Right lung (tissue), 5 donors: Measurements from ENCODE around the gene LGR4. TPM values are rescaled to one million over a fixed set of nuclear protein-coding genes. Genes with fewer than 3 reads are reported as not detected.
A peak's percentile ranks its signal among the peaks of the same experiment; 100 is the strongest.

ENCODE experiments used
- DNase-seq, 2 donors: peaks; one replicate each; pipeline ENCODE4 v3.0.0-alpha.2; 2013
- polyA plus RNA-seq, 5 donors: library from polyadenylated mRNA; unstranded; fragments of 120-200 nt; gene quantifications; one replicate each; pipeline versions ENCODE4 v1.2.1 to v1.2.3, GENCODE V29; 2013; ENCODE audit warnings: inconsistent platforms in 1 of 5, low replicate concordance in 1 of 5; ENCODE audit not compliant: insufficient read length in 5 of 5, insufficient read depth in 1 of 5

The LGR4 gene
- polyA plus RNA-seq, 5 donors, result 12.3 to 26.3 (median 21.4) TPM

DNA sequence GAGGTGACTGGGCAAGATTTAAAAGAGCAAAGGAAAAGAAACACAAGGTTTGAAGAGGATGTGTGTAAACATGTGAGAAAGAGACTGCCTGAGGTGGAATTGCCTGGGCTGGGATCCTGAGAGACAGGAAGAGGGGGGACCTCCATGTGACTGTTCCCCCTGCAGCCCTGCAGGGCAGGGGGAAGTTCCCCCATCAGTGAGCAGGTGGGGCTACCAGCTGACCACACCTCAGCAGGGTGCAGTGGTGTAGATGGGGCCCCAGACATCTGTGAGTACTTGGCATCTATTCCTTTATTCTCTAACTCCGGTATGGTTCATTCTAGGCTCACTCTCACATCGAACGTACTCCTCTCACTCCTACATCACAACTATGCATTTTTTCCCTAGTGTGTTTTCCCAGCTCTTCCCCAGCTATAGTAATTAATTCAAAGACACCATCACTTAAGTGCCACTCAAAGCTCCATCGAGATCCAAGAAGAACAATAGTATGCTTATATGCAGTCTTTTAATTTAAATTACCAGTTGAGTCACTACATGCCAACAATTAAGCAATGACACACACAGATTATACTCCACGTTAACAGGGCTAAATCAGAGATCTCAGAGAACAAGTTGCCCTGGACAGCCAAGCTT is 42.7 kb downstream of the LGR4 start:
- DNase-seq, result no peak

DNA sequence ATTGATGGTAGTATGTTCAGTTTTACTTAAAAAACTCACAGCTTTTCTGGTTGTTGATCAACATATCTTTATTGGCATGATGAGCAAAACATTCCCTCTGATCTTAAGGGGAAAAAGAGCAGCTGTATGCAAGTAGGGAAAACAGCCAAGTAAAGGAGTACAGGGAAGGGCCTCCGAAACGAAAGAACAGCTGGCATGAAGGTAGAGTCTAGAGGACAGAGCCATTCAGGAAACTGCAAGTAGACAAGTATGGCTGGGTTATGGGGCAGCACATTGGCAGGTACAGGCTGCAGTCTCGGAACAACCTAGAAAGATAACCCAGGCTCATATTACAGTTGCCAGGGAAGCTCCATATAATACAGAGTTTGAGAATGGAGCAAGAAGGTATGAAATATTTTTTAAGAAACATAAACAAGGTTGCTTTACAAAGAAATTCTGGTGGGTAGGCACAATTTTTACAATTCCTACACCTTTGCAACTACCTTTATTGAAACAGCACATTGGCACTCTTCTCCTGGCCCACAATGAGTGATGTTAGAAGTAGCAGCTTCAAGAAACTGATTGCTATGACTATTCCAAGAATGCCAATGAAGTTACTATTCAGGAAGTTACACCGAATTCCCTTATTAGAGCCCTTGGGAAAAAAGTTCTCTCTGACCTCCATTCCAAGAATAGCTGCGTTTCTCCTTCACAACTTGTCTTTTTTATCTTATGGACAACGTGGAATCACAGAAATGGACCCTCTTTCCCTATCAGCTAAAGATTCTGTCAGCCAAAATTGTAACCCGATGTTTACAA is 45.2 kb downstream of the LGR4 start:
- DNase-seq, result no peak

DNA sequence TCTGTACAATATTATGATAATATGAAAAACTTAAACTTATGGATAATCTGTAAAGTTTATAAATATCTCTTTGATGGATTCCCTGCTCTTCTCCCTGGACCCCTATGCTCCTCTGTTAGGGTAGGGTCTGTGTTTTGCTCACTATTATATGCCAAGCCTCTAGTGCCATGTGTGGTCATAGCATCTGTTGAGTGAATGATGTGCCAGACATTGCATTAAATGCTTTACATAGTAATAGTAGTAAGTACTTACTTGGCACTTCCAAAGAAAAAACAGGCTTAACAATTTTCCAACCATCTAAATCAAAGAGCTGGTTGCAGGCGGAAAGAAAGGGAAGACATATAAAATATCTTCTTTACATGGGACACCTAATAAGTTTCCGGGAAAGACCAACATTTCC is 46.8 kb downstream of the LGR4 start:
- DNase-seq, result no peak

DNA sequence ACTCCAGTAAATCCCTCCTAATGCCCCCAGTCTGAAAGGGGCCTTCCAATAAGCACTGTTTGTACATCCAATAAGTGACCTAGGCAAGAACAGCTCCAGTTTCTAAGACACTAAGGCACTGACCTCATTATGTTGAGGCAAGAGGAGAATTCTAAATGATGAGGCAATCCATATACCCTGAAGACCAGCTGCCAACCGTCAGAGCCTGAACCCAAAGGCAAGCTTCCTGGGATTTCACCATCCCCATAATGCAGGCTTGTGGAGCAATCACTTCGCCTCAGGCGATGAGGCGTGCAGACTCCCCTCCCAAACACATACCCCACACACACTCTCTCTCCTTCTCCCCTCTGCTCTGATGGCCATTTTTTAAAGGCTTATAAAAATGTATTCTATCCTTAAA is 49.5 kb downstream of the LGR4 start:
- peak; percentile 78 to 83 for DNase-seq

DNA sequence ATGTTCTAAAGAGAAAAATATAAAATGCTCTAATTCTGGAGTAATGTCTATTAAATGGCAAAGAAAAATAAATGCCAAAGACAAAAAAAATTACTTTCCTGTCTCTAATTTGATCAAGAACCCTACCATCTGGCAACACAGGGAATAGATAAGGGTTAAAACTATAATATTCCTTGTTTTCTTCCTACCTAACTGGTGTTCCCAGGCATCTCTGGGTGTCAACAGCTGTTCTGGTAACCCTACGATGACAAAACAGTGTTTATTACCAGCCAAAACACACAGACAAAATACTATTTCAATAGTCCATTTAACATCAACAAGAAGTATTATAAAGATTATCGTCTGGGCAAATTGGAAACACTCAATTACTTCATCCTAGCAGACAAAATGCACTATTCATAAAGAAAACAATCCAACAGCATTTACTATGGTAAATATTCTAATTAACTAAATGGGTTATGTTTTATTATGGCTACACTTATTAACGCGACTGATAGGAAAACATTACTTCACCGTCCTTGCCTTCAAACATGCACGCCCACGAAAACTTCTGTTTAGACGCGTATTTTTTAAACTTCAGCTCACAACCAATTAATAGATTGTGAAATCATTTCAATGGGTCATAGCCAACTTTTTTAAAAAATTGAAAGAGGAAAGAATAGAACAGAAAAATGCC is 50.6 kb downstream of the LGR4 start:
- no peak for DNase-seq

DNA sequence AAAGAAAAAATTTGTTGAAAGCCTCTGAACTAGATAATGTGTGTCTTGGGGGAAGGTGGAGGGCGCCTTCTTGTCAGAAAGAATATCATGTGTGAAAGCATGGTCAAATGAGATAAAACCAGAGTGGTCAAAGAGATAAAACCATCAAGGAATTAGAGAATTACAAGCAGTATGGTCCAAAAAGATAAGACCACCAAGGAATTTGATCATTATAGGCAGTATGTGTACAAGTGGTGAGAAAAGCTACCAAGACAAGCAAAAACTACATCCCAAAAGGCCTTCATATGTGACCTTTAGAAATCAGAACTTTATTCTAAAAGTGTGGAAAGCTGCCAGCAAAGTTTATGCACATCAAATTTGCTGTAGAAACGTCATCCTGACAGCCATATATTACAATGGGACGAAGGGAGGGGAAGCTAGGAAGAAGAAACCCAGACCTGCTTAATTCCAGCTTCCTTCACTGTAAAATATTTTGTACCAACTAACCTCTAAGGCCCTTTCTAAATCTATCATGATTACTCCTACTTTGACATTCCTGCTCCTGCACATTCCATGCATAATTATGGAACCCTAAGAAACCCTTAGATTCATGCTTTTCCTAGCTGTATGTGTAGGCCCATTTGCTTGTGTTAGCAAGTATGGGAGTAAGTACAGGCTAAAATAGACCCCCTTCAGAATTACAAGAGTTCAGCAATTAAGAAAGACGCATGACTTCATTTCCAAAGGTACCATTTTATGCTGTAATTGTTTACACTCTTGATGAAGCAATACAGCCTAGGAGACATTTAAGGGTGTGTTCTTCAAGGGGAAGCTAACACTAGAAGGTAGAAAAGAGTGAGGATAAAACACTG is 51.6 kb downstream of the LGR4 start:
- DNase-seq, result no peak

DNA sequence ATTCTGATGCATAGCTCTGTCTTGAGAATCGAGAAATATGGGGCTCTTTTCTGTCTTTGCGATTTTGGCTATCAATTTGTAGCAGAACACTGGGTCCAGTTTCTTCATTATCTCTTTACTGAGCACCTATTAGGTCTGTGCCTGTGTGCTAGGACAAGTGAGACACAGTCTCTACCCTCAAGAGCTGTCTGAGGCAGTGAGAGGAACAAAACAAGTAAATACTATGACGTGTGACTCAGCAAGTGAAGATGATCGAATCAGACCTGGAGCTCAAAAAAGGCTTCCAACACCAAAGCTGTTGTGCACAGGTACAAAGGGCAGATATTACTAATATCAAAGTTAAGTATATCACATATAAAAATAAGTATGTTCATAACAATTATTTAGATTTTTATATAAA is 52.4 kb downstream of the LGR4 start:
- no peak for DNase-seq

DNA sequence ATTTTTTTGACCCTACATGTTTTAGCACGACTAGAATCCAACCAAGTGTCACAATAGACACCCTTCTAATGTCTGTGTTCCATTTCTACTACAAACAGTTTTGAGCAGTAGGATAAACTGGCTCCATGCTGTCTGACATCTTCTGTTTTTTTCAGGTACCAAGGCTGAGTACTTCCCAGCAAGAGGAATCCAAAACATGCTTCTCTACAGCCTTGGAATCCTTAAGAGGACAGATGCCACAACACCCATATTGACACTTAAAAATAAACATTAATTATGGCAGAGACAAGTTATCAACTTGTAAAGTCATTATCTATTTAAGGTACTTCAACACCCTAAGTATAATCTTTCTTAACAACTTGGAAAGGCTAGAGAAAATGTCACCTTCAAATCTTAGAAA is 54.2 kb downstream of the LGR4 start:
- no peak for DNase-seq

DNA sequence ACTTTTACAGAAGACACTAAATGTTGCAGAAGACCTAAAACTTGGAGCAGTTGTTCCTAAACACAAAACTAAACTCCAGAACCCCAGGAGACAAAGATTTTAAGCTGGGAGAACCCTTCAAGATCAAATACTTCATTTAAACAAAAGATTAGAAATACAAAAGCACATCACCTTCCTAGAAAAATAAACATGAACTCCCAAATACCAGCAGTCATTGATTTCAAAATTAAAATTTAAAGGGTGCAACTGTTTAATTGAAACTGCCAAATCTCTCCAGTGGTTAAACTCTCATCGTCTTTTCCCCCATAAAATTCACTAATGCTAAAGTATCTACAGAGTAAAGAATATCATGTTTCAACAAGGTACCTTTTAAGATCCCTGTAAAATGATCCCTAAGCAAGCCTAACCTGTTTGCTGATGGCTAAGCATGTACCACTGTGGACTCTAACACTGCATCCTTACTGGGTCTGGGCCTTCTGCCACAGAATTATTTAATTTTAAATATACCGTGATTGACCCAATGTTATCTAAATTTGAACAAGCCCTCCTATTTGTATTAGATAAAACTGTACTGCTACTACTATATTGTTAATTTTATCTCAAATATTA is 55.9 kb downstream of the LGR4 start:
- DNase-seq, result no peak

DNA sequence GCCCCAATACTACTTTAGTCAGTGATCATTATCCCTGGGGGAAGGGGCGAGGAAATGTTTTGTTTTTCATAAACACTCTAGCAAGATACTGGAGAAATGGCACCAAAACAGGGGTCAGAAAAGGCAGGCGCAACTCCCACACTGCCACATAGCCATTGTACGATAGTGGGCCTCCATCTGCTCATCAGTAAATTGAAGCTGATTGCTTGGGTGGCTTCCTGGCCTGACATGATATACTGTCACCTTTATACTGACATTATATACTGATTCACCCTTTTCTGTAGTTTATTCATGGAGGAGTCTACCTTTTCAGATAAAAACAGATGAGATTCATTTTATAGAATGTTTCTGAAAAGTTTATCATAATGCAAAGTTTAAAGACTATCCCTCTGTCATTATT is 57.9 kb downstream of the LGR4 start:
- no peak for DNase-seq

DNA sequence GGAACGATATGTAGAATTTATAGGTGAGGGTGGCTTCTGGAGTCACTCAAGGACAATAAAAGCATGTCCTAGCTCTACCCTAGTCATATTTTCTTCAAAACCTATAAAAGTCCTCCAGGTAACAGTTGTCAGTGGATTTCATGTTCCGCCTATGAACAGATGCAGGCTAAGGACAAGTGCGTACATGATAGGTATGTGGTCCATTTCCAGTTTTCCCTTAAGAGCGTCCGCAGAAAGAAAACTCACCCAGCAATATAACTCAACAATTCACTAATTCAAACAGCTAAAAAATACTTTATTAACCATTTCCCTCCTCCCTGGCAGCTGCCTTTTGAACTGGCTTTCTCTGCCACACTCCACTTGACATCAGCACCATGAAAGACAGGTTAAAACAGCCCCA is 59.4 kb downstream of the LGR4 start:
- DNase-seq, result no peak

DNA sequence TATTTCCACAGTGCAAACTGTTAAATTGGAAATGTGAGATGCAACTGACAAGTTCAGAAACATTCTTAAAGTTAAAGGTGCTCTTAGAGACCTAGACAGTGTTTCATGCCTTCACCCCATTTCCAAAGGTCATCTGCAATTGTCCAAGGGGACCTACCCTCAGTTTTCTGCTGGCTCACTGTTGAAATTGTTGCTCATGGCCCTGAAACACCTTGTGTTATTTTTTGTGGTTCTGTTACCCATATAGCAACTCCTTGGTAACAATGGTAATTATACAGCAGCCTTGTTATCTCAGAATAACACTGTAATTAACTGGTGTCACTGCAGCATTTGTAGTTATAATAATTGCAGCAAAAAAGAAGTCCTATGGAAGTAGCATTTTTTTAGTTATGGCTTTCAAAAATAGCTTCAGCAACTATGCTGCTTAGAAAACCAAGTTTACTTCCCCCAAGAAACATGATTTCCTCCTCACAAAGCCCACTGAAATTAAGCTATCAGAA is 60.3 kb downstream of the LGR4 start:
- no peak for DNase-seq

DNA sequence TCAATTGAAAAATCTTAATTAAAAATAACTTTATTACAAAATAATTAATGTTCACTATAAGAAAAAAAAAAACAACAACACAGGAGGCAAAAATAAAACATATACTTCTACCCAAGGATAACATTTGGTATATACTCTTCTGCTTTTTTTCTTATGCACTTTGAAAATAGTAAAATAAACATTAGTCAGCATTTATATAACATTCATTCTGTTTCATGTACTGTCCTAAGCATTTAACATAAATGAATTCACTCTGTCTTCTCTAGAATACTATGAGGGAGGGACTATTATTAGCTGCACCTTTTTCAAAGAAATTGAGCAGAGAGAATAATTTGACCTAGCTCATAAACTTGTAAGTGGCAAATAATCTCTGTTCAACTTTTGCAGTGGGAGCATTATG is 61.3 kb downstream of the LGR4 start:
- DNase-seq, result no peak

DNA sequence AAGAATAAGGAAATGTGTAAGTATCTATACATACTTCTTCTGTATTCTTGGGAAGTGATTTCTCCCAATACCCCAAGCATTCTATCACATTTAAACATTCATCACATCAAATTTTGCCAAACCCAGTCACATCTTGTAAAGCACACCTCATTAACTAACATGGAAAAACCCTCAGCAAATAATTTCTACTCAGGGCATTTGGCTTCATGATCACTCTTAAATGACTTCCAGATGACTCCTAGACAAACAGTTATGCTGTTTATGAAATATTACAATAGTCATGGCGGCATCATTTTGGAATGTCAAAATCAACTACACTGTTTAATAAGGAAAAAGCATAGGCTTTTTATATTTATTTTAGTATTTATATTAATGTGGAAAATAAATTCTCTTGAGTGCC is 62.3 kb downstream of the LGR4 start:
- DNase-seq, result peak; percentile 40 to 57

DNA sequence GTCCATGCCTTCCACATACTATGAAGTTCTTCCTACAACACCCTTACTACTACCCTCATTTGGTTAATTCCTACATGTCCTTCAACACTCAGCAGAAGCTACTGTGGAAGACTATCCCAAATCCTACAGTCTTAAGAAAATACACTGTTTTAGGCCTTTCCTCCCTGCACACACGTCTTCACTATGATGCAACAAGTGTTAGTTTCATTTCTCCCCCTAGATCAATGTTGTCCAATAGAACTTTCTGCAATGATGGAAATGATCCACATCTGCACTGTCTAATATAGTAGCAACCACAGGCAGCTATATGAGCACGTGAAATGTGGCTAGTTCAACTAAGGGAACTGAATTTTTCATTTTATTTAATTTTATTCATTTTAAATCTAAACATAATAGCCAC is 62.8 kb downstream of the LGR4 start:
- no peak for DNase-seq

DNA sequence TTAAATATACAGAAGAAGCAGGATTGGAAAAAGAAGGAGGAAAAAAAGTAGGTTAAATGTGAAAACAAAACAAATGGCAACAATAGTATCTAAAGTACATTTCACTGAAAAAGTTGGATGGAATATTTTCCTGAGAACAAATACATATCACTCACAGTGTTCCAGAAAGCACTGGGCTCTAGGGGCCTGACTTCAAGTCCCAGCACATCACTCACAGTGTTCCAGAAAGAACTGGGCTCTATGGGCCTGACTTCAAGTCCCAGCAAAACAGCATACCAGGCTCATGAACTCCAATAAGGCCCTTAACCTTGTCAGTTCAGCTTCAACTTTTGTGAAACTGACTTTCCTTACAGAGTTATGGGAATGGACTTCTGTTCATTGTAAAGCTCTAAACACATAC is 63.5 kb downstream of the LGR4 start:
- no peak for DNase-seq

DNA sequence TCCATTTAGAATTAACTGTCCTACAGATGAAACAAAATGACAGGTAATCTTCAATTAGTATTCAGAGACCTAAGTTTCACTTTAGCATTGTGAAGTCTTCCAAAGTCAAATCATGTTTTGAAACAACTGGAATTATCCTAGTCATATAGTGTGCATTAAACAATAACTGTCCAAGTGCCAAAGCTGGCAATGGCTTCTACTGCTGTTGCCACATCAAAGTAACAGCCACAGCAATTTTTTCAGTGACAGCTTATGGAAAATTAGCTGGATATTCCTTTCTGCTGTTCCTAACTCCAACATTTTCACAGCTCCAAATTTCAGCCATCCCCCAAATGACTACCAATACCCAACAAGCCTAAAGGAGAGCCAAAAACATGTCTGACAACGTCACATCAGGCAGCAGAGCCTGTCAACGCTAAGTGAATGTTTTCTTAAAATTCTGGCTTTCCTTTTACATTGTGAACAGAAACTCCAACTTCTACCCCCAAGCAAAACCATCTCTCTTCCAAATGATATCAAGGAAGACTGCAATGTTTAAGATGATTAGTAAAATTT is 64.3 kb downstream of the LGR4 start:
- peak in 1 of 2 donors; percentile 39 for DNase-seq

DNA sequence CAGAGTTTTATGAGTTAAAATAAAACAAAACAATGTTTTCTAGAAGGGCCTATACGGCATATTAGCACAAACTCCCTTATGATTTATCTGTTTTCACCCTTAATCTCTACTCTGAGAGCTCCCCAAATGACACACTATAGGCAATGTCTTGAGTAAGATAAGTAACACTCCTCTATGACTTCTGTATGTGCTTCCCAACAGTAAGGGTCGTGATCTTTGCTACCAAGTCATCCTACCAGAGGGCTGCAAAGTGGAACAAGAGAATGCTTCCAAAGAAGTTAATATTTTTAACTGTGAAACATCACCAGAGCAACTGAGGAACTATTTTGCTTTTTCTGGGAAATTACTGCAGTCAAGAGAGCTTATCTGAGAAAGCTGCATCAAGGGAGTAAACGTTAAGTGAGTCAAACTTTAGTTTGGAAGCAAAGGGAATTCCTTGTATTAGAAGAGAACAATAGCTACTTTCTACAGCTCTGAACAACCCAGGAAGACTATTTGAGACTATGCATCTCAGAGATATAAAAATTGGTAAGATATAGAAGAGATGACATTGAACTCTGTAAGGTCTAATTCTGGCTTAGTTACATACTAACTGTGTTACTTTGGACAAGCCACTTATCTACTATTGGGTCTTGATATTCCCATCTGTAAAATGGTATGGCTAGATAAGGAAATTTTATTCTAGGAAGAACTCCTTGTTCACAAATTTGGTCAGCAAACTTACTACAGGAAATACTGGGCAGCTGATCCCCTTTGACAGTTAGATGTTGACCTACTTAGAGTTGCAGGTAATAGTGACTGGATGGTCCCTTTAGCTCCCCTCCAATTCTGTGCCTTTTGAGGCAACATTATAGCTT is 65.9 kb downstream of the LGR4 start:
- no peak for DNase-seq

DNA sequence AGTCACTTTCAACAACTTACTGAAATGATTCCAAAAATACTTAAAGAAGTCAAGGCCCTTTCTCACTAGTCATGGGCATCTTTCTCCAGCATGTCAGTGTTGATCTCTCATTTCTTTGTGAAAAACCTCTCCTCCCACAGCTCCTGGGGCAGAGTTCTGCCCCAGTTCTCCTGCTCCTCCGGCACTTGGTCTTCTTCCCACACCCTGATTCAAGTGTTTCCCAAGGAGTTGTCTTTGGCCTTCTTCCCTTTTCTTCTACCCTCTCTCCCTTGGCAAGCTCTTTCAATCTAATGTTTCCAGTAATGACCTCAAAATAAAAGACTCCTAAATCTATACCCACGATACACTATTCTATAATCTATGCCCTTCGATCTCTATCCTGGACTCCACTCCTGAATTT is 67.5 kb downstream of the LGR4 start:
- no peak for DNase-seq

DNA sequence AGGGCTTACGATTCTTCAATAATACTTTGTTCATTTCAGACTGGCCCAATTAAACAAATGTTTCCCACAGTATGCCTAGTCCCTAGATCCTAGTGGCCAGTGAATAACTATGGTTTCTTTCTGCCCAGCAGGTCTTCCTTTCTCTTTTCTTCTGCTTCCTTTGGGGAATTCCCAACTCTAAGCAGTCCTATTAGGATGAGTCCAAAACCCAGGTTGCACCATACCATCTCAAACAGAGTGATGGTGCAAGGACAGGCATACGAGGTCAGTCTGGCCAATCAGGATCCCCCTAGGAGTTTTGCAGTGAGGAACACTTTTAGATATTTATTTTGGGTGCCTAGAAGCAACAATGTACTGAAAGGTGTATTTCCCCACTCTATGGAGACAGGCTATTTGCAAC is 68.2 kb downstream of the LGR4 start:
- DNase-seq, result no peak
